ENCODE results near the gene PPFIBP2.

DNA sequence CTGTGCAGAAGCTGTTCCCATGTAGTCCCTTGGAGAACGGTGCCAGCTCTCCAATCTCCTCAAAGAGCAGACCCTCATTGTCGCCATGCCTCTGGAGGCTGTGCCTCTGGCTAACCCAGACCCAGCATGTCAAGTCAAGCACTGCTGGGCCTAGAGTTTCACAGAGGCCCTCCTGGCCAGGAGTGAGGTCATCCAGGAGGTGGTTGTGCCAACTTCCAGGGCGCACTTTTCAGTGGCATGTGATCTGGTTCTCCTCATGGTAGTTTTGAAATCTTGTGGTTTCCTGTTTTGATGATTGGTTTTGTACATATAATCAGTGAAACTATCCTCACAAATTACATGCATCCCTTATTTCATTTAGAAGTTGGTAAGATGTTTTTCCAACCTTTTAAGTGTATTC, 78.9 kb downstream of the PPFIBP2 start:
- TF ChIP-seq, protein P1, sequence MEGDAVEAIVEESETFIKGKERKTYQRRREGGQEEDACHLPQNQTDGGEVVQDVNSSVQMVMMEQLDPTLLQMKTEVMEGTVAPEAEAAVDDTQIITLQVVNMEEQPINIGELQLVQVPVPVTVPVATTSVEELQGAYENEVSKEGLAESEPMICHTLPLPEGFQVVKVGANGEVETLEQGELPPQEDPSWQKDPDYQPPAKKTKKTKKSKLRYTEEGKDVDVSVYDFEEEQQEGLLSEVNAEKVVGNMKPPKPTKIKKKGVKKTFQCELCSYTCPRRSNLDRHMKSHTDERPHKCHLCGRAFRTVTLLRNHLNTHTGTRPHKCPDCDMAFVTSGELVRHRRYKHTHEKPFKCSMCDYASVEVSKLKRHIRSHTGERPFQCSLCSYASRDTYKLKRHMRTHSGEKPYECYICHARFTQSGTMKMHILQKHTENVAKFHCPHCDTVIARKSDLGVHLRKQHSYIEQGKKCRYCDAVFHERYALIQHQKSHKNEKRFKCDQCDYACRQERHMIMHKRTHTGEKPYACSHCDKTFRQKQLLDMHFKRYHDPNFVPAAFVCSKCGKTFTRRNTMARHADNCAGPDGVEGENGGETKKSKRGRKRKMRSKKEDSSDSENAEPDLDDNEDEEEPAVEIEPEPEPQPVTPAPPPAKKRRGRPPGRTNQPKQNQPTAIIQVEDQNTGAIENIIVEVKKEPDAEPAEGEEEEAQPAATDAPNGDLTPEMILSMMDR (IDR thresholded peaks at IDR 0.05; ENCODE audit: low read length): no peak
- TF ChIP-seq EZH2 (IDR thresholded peaks at IDR 0.05; ENCODE audit: borderline replicate concordance, low read length): no peak
